K562 (cell line): ENCODE measurements around the gene PTP4A2. TPM values are rescaled to one million over a fixed set of nuclear protein-coding genes. Genes with fewer than 3 reads are reported as not detected.

Experiments
- CHD4 ChIP-seq: fragments of 200-600 bp; sonication (generic); IDR thresholded peaks from 3 replicates; pipeline ENCODE4 v1.6.1; 2012; ENCODE audit warnings: low read depth, mild to moderate bottlenecking, mixed read lengths, low read length, inconsistent platforms; ENCODE audit not compliant: insufficient read depth, insufficient replicate concordance, poor library complexity, severe bottlenecking
- FOXK2 ChIP-seq, 2 experiments: fragments of 450-650 bp; IDR thresholded peaks in 1 of 2; conservative IDR thresholded peaks in 1 of 2; 2 replicates each; pipeline ENCODE4 v1.6.1; 2016; ENCODE audit warnings: low read depth in 2 of 2, mild to moderate bottlenecking in 1 of 2
- KDM2B ChIP-seq: fragments of 250-450 bp; sonication (Bioruptor Pico); IDR thresholded peaks from 2 replicates; pipeline ENCODE4 v1.8.0; 2021; ENCODE audit warnings: mild to moderate bottlenecking, moderate library complexity
- MEIS2 ChIP-seq: fragments of 450-650 bp; IDR thresholded peaks from 2 replicates; pipeline ENCODE4 v1.6.1; 2014; ENCODE audit warnings: mild to moderate bottlenecking; ENCODE audit not compliant: partially characterized antibody
- NFXL1 ChIP-seq: fragments of 450-650 bp; formaldehyde crosslinking; IDR thresholded peaks from 2 replicates; pipeline ENCODE4 v1.4.0; 2021; ENCODE audit warnings: mild to moderate bottlenecking
- RB1 ChIP-seq: fragments of 450-650 bp; IDR thresholded peaks from 2 replicates; pipeline ENCODE4 v1.6.1; 2017; ENCODE audit warnings: low read depth, mild to moderate bottlenecking
- ZNF217 ChIP-seq: sonication (generic); formaldehyde crosslinking; IDR thresholded peaks from 2 replicates; pipeline ENCODE4 v1.8.0; 2022; ENCODE audit warnings: mild to moderate bottlenecking, missing genetic modification reagents
- ZNF274 ChIP-seq: IDR thresholded peaks from 2 replicates; pipeline ENCODE4 v1.6.1; 2011; ENCODE audit warnings: low read depth, mild to moderate bottlenecking, low read length, moderate library complexity, borderline replicate concordance
- ZNF41 ChIP-seq: fragments of 250-450 bp; sonication (Bioruptor Pico); conservative IDR thresholded peaks from 2 replicates; pipeline ENCODE4 v1.4.0; 2020; ENCODE audit warnings: mild to moderate bottlenecking
- polyA plus RNA-seq, 8 experiments: library from polyadenylated mRNA; depleted of rRNA in 4 of 8; stranded (reverse) in 5 of 8; unstranded in 3 of 8; fragments of >200 nt; fragmentation: Nextera tagmentation in 2 of 8; fragmentation: Illumina TruSeq in 1 of 8; extraction: Ambion mirVana in 2 of 8; extraction: Trizol in 1 of 8; gene quantifications; 2 replicates each; pipeline versions ENCODE4 v1.2.1 to v1.2.3, GENCODE V29; 2011 to 2014; ENCODE audit warnings: inconsistent platforms in 1 of 8, missing spikeins in 1 of 8
- total RNA-seq, 7 experiments: library from RNA; depleted of rRNA in 6 of 7; stranded (reverse); fragments of >200 nt in 6 of 7; fragmentation: Illumina TruSeq in 2 of 7; extraction: Trizol in 2 of 7; gene quantifications; 2 replicates each; pipeline versions ENCODE4 v1.2.1 to v1.2.3, GENCODE V29; 2011 to 2021; ENCODE audit warnings: low replicate concordance in 1 of 7
- TF ChIP-seq, protein P1 (sequence below): fragments of 250-450 bp; sonication (Bioruptor Pico); IDR thresholded peaks from 2 replicates; pipeline ENCODE4 v1.4.0; 2020

Gene PTP4A2
- total and polyA plus RNA-seq, 9 of the 15 experiments (the other 6 are each of a cell fraction or from before 2014, with no cell fraction given), result 197 to 870 (median 480) TPM

DNA sequence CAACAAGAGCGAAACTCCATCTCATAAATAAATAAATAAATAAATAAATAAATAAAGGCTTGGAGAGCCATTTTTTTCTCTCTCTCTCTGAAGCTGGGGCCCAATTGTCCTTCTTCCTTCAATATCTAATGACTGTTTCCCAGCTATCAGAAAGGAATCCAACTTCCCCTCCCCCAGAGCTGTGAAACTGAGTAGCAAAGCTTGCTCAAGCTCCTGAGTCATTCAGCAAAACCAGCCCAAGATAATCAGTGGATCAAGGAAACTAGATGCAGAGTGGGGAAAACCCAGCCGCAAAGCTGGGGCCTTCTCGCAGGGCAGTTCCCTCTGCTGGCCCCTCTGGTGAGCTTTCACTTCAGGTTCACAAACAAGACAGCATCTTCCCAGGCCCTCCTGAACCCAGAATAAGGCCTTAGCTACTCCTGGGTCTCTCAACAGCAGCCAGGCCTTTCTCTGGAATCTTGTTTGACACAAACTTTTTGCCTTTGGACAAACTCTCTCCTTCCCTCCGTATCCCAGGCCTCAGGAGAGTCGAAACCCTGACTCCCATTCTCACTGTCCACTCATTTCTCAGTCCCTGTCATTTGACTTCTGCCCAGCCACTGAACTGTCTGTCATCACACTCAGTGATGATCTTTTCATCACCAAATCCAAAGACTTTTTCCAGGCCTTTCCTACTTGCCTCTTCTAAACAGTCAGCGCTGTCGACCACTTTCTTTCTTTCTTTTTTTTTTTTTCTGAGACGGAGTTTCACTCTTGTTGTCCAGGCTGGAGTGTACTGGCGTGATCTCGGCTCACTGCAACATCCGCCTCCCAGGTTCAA lies 18.0 kb upstream of the PTP4A2 start (continued):
- TF ChIP-seq MEIS2 (peak; percentile 78), ZNF274 (no peak), ZNF217 (CRISPR knock-in tag) (no peak), NFXL1 (CRISPR knock-in tag) (no peak), ZNF41 (CRISPR knock-in tag) (no peak; the same call in 1 of the 2 replicates), FOXK2 (conservative IDR thresholded peaks at IDR 0.05 in 1 of 2, IDR thresholded peaks at IDR 0.05 in 1 of 2; ENCODE audit: low read depth in 2 of 2) (peak; percentile 30 to 39), CHD4 (no peak), RB1 (peak; percentile 51; the same call in 1 of the 2 replicates), KDM2B (CRISPR knock-in tag) (no peak)
- TF ChIP-seq, protein P1, sequence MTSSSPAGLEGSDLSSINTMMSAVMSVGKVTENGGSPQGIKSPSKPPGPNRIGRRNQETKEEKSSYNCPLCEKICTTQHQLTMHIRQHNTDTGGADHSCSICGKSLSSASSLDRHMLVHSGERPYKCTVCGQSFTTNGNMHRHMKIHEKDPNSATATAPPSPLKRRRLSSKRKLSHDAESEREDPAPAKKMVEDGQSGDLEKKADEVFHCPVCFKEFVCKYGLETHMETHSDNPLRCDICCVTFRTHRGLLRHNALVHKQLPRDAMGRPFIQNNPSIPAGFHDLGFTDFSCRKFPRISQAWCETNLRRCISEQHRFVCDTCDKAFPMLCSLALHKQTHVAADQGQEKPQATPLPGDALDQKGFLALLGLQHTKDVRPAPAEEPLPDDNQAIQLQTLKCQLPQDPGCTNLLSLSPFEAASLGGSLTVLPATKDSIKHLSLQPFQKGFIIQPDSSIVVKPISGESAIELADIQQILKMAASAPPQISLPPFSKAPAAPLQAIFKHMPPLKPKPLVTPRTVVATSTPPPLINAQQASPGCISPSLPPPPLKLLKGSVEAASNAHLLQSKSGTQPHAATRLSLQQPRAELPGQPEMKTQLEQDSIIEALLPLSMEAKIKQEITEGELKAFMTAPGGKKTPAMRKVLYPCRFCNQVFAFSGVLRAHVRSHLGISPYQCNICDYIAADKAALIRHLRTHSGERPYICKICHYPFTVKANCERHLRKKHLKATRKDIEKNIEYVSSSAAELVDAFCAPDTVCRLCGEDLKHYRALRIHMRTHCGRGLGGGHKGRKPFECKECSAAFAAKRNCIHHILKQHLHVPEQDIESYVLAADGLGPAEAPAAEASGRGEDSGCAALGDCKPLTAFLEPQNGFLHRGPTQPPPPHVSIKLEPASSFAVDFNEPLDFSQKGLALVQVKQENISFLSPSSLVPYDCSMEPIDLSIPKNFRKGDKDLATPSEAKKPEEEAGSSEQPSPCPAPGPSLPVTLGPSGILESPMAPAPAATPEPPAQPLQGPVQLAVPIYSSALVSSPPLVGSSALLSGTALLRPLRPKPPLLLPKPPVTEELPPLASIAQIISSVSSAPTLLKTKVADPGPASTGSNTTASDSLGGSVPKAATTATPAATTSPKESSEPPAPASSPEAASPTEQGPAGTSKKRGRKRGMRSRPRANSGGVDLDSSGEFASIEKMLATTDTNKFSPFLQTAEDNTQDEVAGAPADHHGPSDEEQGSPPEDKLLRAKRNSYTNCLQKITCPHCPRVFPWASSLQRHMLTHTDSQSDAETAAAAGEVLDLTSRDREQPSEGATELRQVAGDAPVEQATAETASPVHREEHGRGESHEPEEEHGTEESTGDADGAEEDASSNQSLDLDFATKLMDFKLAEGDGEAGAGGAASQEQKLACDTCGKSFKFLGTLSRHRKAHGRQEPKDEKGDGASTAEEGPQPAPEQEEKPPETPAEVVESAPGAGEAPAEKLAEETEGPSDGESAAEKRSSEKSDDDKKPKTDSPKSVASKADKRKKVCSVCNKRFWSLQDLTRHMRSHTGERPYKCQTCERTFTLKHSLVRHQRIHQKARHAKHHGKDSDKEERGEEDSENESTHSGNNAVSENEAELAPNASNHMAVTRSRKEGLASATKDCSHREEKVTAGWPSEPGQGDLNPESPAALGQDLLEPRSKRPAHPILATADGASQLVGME (CRISPR knock-in tag), result no peak
